ENCODE data around the gene CYBB.

CYBB gene

DNA sequence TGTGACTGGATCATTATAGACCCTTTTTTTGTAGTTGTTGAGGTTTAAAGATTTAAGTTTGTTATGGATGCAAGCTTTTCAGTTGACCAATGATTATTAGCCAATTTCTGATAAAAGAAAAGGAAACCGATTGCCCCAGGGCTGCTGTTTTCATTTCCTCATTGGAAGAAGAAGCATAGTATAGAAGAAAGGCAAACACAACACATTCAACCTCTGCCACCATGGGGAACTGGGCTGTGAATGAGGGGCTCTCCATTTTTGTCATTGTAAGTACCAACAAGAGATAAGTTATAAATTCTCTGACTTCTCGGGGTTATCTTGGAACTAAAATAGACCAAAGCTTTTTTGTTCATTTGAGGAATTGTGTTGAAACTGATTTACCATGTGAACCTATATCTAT, at the start of gene CYBB:
Gene CYBB, plus strand, starts transcription at position 203 of the 400 bp plus-strand sequence. Its CDS starts 19 bp downstream, at position 222.
- ChIA-PET CTCF (no interaction called here), POLR2A (no interaction called here)
- TF ChIP-seq, protein P1, sequence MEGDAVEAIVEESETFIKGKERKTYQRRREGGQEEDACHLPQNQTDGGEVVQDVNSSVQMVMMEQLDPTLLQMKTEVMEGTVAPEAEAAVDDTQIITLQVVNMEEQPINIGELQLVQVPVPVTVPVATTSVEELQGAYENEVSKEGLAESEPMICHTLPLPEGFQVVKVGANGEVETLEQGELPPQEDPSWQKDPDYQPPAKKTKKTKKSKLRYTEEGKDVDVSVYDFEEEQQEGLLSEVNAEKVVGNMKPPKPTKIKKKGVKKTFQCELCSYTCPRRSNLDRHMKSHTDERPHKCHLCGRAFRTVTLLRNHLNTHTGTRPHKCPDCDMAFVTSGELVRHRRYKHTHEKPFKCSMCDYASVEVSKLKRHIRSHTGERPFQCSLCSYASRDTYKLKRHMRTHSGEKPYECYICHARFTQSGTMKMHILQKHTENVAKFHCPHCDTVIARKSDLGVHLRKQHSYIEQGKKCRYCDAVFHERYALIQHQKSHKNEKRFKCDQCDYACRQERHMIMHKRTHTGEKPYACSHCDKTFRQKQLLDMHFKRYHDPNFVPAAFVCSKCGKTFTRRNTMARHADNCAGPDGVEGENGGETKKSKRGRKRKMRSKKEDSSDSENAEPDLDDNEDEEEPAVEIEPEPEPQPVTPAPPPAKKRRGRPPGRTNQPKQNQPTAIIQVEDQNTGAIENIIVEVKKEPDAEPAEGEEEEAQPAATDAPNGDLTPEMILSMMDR (IDR thresholded peaks at IDR 0.05; ENCODE audit: insufficient read depth, low read length, missing control alignments), result no peak
- no peak within 1 kb of the TSS for H3K4me3 ChIP-seq (ENCODE audit: low read depth, low read length)
- DNase-seq (ENCODE audit: low read depth, low spot score), result no peak

DNA sequence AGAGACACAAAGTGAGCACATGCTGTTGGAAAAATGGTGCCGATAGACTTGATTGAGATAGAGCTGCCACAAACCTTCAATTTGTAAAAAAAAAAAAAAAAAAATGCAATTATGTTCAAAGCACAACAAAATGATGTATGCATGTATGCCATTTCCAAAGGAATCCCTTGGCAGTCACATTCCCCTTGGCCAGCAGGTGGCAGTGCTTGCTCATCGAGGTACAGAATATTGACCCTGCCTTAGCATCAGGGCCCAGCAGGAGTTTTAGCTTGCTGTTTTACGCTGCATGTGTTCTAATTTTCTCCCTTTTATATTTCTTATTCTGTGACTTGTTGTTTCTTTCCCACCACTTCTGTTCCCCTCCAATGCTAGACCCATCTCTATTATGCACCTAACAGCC, 34.5 kb upstream of the CYBB start:
- POLR2A ChIA-PET, result no interaction called here

GRCh38 chrX:37745835-37746217, 34.0 kb upstream of the CYBB start:
- no peak overlapping the region for H3K4me3 ChIP-seq (ENCODE audit: low read depth, low read length)
- ChIA-PET CTCF (interaction anchor here (0.6 to 6.2 kb wide), 16 partner anchors 10 to 581 kb away, joined by 3 to 44 read pairs (median 4); partner anchors contain the start of gene RPGR), POLR2A (no interaction called here)
- DNase-seq (ENCODE audit: low read depth, low spot score), result no peak
- TF ChIP-seq, protein P1 (IDR thresholded peaks at IDR 0.05; ENCODE audit: insufficient read depth, low read length, missing control alignments), result no peak

More for the DNA sequence above, 34.5 kb upstream of the CYBB start:
- TF ChIP-seq, protein P1 (IDR thresholded peaks at IDR 0.05; ENCODE audit: insufficient read depth, low read length, missing control alignments), result peak; percentile 81
- H3K4me3 ChIP-seq (ENCODE audit: low read depth, low read length), result no peak overlapping the region
- DNase-seq (ENCODE audit: low read depth, low spot score), result peak; percentile 5
- CTCF ChIA-PET, result interaction anchor here (0.6 to 6.2 kb wide), 16 partner anchors 10 to 582 kb away, joined by 3 to 44 read pairs (median 4); partner anchors contain the start of gene RPGR

DNA sequence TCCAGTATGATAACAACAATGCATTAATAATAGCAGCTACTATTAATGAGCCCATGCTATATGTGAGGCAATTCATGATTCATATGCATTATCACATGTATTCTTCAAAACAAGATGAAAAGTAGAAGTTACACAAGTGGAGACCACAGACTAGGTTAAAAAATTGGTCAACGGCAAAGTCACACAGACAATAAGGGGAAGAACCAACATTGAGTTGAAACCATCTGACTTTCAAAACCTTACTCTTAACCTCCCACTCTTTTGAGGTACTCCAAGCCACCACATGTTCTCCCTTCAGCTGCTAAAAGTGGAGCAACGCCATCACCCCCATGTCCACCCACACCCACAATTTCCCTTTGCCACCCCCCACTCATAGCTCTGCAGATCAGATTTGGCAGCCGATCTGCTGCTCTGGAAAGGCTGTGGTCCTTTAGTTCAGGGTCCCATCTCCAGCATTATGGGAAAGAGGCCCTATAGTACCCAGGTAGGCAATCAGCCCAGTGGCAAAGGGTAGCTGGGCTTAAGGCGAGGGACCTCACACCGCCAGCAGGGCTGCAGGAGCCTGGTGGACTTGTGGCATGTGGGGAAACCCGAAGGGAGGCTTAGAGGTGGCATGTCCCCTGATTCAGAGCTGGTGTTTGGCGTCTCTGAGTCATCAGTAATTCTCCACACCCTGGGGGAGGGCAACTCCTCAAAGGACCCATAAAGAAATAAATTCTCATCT, 33.5 kb upstream of the CYBB start:
- no peak for DNase-seq (ENCODE audit: low read depth, low spot score)
- H3K4me3 ChIP-seq (ENCODE audit: low read depth, low read length), result no peak overlapping the region
- POLR2A ChIA-PET, result no interaction called here
- TF ChIP-seq, protein P1 (IDR thresholded peaks at IDR 0.05; ENCODE audit: insufficient read depth, low read length, missing control alignments), result no peak
- CTCF ChIA-PET, result interaction anchor here (0.9 to 6.2 kb wide), 5 partner anchors 11 to 421 kb away, joined by 3 to 44 read pairs (median 6); no protein-coding TSS in a partner anchor

DNA sequence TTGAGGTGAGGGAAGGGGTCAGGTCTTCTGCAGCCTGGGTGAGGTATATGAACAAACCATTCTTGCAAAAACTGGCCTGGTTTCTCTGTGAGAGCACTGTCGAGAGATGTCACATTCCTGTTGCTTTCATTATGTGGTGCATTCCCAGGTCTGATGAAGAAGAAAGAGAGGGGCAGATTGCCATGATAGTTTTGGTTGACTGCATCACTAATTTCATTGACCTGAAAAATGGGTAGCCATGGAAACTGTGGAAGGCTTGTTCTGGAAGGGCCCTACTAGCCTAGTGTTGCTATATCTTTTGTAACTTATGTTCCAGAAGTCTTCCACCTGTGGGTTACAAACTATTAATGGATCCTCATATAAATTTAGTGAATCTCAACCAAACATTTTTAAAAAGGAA, 32.9 kb upstream of the CYBB start:
- ChIA-PET CTCF (interaction anchor here (4.9 to 6.2 kb wide), 2 partner anchors 78 to 420 kb away, joined by 36 to 44 read pairs; no protein-coding TSS in a partner anchor), POLR2A (no interaction called here)

GRCh38 chrX:37752281-37752680, 27.6 kb upstream of the CYBB start:
- TF ChIP-seq, protein P1 (IDR thresholded peaks at IDR 0.05; ENCODE audit: insufficient read depth, low read length, missing control alignments), result no peak
- ChIA-PET POLR2A (no interaction called here), CTCF (no interaction called here)

More for the DNA sequence above, 32.9 kb upstream of the CYBB start:
- no peak for DNase-seq (ENCODE audit: low read depth, low spot score)
- H3K4me3 ChIP-seq (ENCODE audit: low read depth, low read length), result no peak overlapping the region
- TF ChIP-seq, protein P1 (IDR thresholded peaks at IDR 0.05; ENCODE audit: insufficient read depth, low read length, missing control alignments), result no peak

More at GRCh38 chrX:37752281-37752680, 27.6 kb upstream of the CYBB start:
- no peak for DNase-seq (ENCODE audit: low read depth, low spot score)
- no peak overlapping the region for H3K4me3 ChIP-seq (ENCODE audit: low read depth, low read length)
